WTC11 (cell line): ENCODE measurements around the gene C1orf87.

Experiments
- CTCF ChIP-seq: fragments of 200-600 bp; IDR thresholded peaks from 2 replicates; pipeline ENCODE4 v1.8.0; 2022; ENCODE audit warnings: antibody characterized with exemption
- NFYB ChIP-seq: sonication (generic); formaldehyde crosslinking; conservative IDR thresholded peaks from 2 replicates; pipeline ENCODE4 v1.8.0; 2022; ENCODE audit warnings: low read depth, missing genetic modification reagents
- NR2C2 ChIP-seq: sonication (generic); formaldehyde crosslinking; IDR thresholded peaks from 2 replicates; pipeline ENCODE4 v1.8.0; 2022; ENCODE audit warnings: mild to moderate bottlenecking, missing genetic modification reagents
- PRRX2 ChIP-seq: fragments of 250-450 bp; sonication (Bioruptor Pico); IDR thresholded peaks from 2 replicates; pipeline ENCODE4 v1.8.0; 2021; ENCODE audit warnings: mild to moderate bottlenecking
- USF1 ChIP-seq: sonication (generic); formaldehyde crosslinking; IDR thresholded peaks from 2 replicates; pipeline ENCODE4 v1.8.0; 2022; ENCODE audit warnings: mild to moderate bottlenecking, missing genetic modification reagents

- TF ChIP-seq NR2C2 (CRISPR knock-in tag) (no peak), CTCF (no peak), NFYB (CRISPR knock-in tag) (no peak), USF1 (CRISPR knock-in tag) (no peak), PRRX2 (CRISPR knock-in tag) (no peak)
Measured at GRCh38 chr1:60118085-60118484, 44.5 kb upstream of the C1orf87 start.
